ENCODE data around the gene SPX. TPM values are rescaled to one million over a fixed set of nuclear protein-coding genes. Genes with fewer than 3 reads are reported as not detected.

SPX gene
- total and polyA plus RNA-seq, 2 of the 4 experiments (the other 2 are of a cell fraction), result under 0.01 to 0.12 TPM

GRCh38 chr12:21523148-21523547, 2.9 kb upstream of the SPX start:
- Histone ChIP-seq H3K79me1 (ENCODE audit: low read depth in 1 of 2, low read length in 2 of 2) (no peaks in the 10 kb centered on the region), H2BK5ac (ENCODE audit: low read depth, low read length, poor library complexity, severe bottlenecking) (no peak overlapping the region), H3K18ac (ENCODE audit: low read depth, low read length) (no peak overlapping the region), H2BK15ac (ENCODE audit: low read depth, low read length) (no peak overlapping the region), H3K4ac (ENCODE audit: low read depth, low read length) (no peak overlapping the region), H2AK5ac (ENCODE audit: low read depth, low read length) (no peak overlapping the region), H3K9me3 (ENCODE audit: control insufficient read depth, insufficient read depth, low read length) (no peaks in the 10 kb centered on the region), H2BK120ac (ENCODE audit: low read depth, low read length) (no peak overlapping the region), H3K4me1 (ENCODE audit: control insufficient read depth, insufficient read depth, low read length) (no peaks in the 10 kb centered on the region), H3K27ac (ENCODE audit: insufficient read depth, low read length) (no peak overlapping the region), H3K27me3 (ENCODE audit: control insufficient read depth, insufficient read depth, low read length) (peaks cover 3% of the 10 kb centered on the region), H3K9me1 (ENCODE audit: insufficient read depth, low read length) (no peaks in the 10 kb centered on the region), H4K91ac (ENCODE audit: insufficient read depth, low read depth, low read length) (no peak overlapping the region), H3K9ac (ENCODE audit: low read depth, low read length) (no peak overlapping the region), H3K56ac (ENCODE audit: extremely low read depth, insufficient read depth, low read length) (no peak overlapping the region), H3K4me3 (ENCODE audit: insufficient read depth, low read depth, low read length) (no peak overlapping the region), H3K36me3 (ENCODE audit: control insufficient read depth, insufficient read depth, low read length) (no peaks in the 10 kb centered on the region), H2BK20ac (ENCODE audit: low read depth, low read length) (no peak overlapping the region), H4K5ac (ENCODE audit: low read depth, low read length) (no peak overlapping the region), H3K14ac (replicated peaks; ENCODE audit: low read depth, low read length) (no peak overlapping the region), H4K8ac (ENCODE audit: low read depth in 2 of 2, low read length in 2 of 2) (no peak overlapping the region), H2AFZ (replicated peaks; ENCODE audit: low read length, poor library complexity) (no peak overlapping the region), H2AK9ac (replicated peaks; ENCODE audit: low read depth, low read length, poor library complexity) (no peak overlapping the region), H3K23ac (ENCODE audit: low read depth, low read length) (no peak overlapping the region), H3K4me2 (ENCODE audit: low read depth, low read length) (no peak overlapping the region), H4K20me1 (ENCODE audit: insufficient read depth, low read length) (no peaks in the 10 kb centered on the region)
- POLR2A ChIA-PET (ENCODE audit: unreplicated experiment), result no interaction called here
- dilution Hi-C loops (cut with HindIII; ENCODE audit: low sequenced_read_pairs, unreplicated experiment) (no loop called here), intact Hi-C loops (cut with micrococcal nuclease) (no loop called here), in situ Hi-C loops (cut with MboI; ENCODE audit: low sequenced_read_pairs) (no loop called here)
- BruUV-seq (replicated peaks), result no TSS peak
- DNase-seq, result no peak
- no peak for ATAC-seq (ENCODE audit: low read depth)
- TF ChIP-seq RCOR1 (IDR thresholded peaks at IDR 0.05; ENCODE audit: insufficient replicate concordance, low read length) (no peak), SMC3 (IDR thresholded peaks at IDR 0.05; ENCODE audit: low read depth, low read length) (no peak), RAD21 (IDR thresholded peaks at IDR 0.05; ENCODE audit: low read length) (no peak), USF2 (IDR thresholded peaks at IDR 0.05; ENCODE audit: low read depth, low read length) (no peak), POLR2A (IDR thresholded peaks at IDR 0.05; ENCODE audit: low read depth, low read length) (no peak), CTCF (conservative IDR thresholded peaks at IDR 0.05; ENCODE audit: low read depth, low read length) (no peak), CEBPB (IDR thresholded peaks at IDR 0.05; ENCODE audit: low read depth, low read length) (no peak), CHD1 (IDR thresholded peaks at IDR 0.05; ENCODE audit: low read depth, low read length) (no peak), ELK1 (IDR thresholded peaks at IDR 0.05; ENCODE audit: borderline replicate concordance, low read depth, low read length) (no peak)
- CTCF ChIA-PET, result no interaction called here
